IPS-NIHi7 (cell line): ENCODE data around the gene ZNHIT2.

ENCODE experiments used
- DNase-seq: peaks from one replicate; pipeline ENCODE4 v3.0.0; 2012; ENCODE audit warnings: mixed read lengths; ENCODE audit errors: extremely low spot score

ZNHIT2 gene

DNA sequence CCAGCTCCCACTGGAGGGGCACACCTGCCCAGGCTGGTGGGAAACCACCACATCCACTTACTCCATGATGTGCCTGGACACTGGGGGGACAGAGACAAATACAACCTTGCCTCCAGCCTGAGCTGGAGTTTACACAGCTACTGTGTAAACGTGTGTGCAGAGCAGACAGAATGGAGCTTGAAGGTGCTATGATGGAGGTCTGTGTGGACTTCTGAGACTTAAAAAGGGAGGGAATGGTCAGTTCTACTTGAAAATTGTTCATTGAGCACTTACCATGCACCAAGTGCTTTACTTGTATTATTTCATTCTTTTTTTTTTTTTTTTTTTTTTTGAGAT is 44.9 kb downstream of the ZNHIT2 start:
- no peak for DNase-seq

DNA sequence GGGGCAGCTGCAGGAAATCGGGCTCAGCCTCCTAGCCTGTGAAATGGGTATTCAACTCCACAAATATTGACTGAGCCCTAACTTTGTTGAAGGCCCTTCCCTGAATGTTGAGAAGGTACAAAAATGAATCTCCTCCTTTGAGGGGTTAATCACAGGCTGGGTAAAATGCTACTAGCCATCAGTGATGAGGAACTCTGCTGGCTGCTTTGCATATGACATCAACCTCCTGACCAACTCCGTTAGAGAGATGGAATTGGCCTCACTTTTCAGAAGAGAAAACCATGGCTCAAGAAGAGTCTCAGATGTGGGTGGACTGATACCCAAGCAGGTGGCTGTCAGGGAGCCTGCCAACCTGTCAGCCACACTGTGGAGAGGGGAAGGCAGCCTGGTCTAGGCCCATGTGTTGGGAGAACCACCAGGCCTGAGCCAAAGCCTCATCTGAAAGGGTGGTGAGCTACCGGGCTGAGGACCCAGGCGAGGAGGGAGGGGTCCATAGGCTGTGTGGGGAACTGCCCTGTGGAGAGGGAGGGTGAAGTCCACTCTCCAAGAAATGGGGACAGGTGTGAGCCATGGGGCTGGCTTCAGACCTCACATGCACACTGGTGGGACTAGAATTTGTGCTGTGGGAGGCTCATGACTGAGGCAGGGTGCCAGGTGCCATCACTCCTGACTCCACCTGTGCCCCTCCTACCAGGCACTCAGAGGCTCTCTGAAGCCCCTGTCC is 45.4 kb downstream of the ZNHIT2 start:
- no peak for DNase-seq

DNA sequence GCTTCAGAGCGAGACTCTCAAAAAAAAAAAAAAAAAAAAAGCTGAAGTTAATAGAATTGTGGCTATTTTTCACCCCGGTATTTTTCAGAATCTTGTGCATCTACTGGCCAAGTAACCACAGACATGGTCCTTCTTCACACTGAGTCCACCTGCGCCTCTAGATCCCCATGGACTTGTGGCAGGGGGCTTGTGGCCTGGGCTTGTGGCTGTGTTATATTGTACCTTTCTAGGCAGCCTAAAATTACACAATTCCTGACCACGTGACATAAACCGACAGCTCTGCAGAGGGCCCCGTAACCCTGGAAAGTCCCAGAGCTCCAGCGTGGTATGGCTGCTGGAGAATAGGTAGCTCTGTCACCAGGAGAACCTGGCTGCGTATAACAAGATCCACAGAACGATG is 48.3 kb downstream of the ZNHIT2 start:
- no peak for DNase-seq

DNA sequence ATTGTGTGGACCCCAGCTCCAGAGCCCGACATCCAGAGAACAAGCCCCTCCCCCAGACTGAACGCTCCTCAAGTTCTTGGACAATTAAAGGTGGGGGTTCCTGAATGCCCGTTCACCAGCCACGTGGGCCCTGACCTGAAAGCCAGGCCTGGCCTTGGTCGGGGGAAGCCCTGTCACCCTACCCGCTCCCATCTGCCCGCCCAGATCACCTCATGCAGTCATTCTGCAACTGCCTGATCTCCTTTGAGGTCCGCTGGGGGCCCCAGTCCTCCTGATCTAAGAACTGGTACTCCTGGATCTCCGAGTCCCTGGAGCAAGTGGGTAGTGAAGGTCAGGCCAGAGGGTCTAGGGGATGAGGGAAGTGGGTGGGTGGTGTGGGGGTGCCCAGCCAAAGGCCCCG is 50.1 kb downstream of the ZNHIT2 start:
- no peak for DNase-seq

DNA sequence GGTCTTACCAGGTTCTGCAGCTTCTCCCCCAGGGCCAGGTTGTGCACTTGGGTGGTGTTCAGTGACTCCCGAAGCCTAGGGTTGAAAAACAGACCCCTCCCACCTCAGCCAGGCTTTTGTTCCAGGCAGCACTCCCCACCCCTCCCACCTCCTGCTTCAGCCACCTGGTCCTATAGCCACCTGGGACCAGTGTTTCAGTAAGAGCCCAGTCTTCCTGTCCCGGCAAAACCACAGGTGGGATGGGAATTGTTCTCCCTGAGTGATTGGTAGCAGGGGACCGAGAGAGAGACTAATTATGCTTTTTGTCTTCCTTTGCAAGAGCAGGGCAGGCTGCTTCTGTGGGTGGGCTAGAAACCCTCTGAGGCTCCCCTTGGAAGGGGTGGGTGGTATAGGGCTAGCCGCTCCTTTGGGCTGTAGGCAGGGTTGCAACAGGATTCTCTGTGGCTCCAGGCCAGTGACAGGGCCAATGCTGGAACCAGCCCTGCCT is 50.7 kb downstream of the ZNHIT2 start:
- peak; percentile 64 for DNase-seq
